HG02798 (cell line): ENCODE results near the gene MAP1LC3A.
"Not testable (repeated sequence)": the region's sequence is repeated elsewhere in the genome, so short reads cannot be mapped to it uniquely, and the experiment has no call there.

Source experiments
- ATAC-seq: cut with Tn5 transposase; IDR thresholded peaks from one replicate; pipeline ENCODE4 v1.9.1; 2021; ENCODE audit warnings: mild to moderate bottlenecking; ENCODE audit not compliant: unreplicated experiment, poor library complexity

Gene MAP1LC3A

GRCh38 chr20:34558320-34559218 is at the start of gene MAP1LC3A:
Gene MAP1LC3A (plus strand): TSS chr20:34558718. CDS start chr20:34558869, 151 bp downstream.
- peak; percentile 72 for ATAC-seq

GRCh38 chr20:34510575-34510974 is 47.9 kb upstream of the MAP1LC3A start:
- ATAC-seq, result no peak

GRCh38 chr20:34511891-34512265 is 46.6 kb upstream of the MAP1LC3A start:
- ATAC-seq, result no peak

DNA sequence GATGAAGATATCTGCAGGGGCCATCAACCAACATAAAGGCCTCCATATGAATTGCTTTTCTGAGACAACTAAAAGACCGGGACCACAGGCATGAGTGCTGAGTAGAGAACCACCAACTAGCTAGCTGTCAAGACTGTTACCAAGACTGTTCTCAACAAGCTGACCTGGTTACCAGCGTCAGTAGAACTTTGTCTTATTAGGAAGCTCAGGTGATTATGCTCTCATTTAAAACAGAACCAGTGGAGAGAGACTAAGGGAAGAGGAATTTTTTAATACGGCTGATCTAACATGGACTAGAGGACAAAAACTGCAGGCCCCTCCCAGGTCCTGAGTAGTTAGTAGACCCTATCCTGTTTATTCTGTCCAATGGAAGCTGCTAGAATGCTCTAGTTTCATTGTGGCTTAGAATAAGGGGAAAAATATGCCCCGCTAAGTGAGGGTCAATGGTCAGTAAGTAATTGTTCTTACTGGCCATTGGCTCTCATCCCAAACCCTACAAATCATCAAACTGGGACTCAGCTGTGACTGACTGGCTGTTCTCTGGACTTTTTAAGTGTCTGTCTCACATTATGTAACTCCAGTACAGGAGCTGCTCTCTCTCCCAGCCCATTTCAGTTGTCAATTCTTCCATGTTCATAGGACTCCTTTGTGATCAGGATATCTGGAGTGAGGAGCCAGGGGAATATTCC is 46.1 kb upstream of the MAP1LC3A start:
- no peak for ATAC-seq

- ATAC-seq, result no peak
Observed at GRCh38 chr20:34512955-34513419, 45.5 kb upstream of the MAP1LC3A start.

DNA sequence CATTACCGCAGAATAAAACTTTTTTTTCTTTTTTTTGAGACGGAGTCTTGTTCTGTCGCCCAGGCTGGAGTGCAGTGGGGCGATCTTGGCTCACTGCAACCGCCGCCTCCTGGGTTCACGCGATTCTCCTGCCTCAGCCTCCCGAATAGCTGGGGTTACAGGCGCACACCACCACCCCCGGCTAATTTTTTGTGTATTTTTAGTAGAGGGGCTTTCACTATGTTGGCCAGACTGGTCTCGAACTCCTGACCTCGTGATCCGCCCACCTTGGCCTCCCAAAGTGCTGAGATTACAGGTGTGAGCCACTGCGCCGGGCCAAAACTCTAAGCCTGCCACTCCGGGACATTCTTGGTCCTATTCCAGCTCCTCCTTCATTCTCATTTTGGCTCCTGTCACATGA is 44.5 kb upstream of the MAP1LC3A start:
- not testable (repeated sequence) for ATAC-seq

GRCh38 chr20:34514897-34515483 is 43.5 kb upstream of the MAP1LC3A start:
- ATAC-seq, result no peak

GRCh38 chr20:34515484-34516246 is 42.9 kb upstream of the MAP1LC3A start:
- peak; percentile 55 for ATAC-seq

GRCh38 chr20:34516247-34517113 is 42.0 kb upstream of the MAP1LC3A start, which contains the start of gene DYNLRB1:
Gene DYNLRB1 (plus strand): TSS chr20:34516422. CDS start chr20:34516459, 37 bp downstream.
- ATAC-seq, result peak; percentile 82

- no peak for ATAC-seq
Observed at GRCh38 chr20:34517114-34517505, 41.4 kb upstream of the MAP1LC3A start.

DNA sequence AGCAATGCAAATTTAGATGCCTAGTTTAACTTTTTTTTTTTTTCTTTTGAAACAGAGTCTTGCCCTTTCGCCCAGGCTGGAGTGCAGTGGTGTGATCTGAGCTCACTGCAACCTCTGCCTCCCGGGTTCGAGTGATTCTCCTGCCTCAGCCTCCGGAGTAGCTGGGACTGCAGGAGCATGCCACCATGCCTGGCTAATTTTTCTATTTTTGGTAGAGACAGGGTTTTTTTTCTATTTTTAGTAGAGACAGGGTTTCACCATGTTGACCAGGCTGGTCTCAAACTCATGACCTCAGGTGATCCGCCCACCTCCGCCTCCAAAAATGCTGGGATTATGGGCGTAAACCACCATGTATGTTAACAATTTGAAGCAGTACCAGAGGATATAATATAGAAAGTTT is 39.7 kb upstream of the MAP1LC3A start:
- ATAC-seq, result not testable (repeated sequence)

DNA sequence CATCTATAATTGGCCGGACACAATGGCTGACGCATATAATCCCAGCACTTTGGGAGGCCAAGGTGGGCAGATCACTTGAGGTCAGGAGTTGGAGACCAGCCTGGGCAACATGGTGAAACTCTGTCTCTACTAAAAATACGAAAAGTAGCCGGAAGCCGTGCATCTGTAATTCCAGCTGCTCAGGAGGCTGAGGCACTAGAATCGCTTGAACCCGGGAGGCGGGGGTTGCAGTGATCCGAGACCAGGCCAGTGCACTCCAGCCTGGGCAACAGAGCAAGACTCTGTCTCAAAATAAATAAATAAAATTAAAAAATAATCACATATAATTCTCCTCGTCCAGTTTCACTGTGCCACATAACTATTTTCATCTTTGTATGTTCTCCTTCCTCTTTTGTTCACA is 38.7 kb upstream of the MAP1LC3A start:
- not testable (repeated sequence) for ATAC-seq

- ATAC-seq, result no peak
Observed at GRCh38 chr20:34522969-34523871, 35.3 kb upstream of the MAP1LC3A start.

- no peak for ATAC-seq
Observed at GRCh38 chr20:34524426-34524825, 34.1 kb upstream of the MAP1LC3A start.

DNA sequence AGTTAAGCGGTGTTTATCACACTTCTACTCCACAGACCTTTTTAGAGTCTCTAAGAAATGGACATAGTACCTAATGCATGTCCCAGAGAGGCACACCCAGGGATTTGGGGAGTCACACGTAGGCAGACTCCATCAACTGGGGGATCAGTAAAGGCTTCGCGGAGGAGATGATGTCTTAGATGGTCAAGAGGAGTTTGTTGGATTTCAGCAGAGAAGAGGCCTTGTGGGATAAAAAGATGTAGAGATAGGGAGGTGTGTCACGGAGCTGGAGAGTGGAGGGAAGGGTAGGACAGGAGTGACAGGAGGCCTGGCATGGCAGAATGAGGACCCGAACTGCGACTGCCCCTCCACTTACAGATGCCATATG is 33.2 kb upstream of the MAP1LC3A start:
- ATAC-seq, result no peak

- ATAC-seq, result no peak
Observed at GRCh38 chr20:34525709-34526416, 32.7 kb upstream of the MAP1LC3A start.

DNA sequence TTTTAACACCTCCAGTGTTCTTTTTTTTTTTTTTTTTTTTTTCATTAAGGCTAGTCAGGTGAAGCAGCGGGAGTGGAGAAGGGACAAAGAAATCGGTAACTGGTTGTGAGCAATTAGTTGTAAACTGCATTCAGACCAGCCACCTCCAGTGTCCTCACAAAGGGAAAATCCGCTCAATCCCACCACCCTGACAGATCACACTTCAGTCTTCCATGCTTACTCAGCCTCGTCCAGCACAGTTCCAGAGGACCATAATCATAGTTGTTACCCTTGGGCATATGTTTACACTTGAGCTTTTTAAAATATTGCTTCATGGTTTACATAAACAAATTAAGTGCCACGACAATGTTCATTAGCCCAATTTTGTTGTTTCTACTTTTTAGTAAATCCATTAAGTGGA is 32.1 kb upstream of the MAP1LC3A start:
- no peak for ATAC-seq

DNA sequence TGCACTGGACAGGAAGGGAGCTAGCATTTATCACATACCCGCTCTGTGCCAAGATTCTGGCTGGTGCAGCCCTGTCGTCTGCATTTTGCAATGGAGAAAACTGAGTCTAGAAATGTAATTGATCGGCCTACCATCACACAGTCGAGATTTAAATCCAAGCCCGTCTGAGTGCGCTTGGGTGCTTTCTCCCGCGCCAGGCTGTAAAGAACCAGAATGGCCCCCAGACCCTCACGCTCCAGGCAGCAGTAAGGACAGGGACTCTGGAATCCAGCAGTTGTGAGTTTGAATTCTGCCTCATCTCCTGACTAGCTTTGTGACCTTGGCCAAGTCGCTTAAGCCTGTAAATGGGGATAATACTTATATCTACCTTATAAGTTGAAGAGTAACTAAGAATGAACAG is 31.5 kb upstream of the MAP1LC3A start:
- ATAC-seq, result no peak
